Panc1 (cell line): ENCODE results near the gene RABGAP1L. TPM values are rescaled to one million over a fixed set of nuclear protein-coding genes. Genes with fewer than 3 reads are reported as not detected.
"Not testable (repeated sequence)": the region's sequence is repeated elsewhere in the genome, so short reads cannot be mapped to it uniquely, and the experiment has no call there.

Source experiments
- ATAC-seq: fragments of 200-7000 bp; cut with Tn5 transposase; 2 replicates; pipeline ENCODE4 v1.9.1; 2020; ENCODE audit warnings: mild to moderate bottlenecking, moderate library complexity
- BruUV-seq: library from RNA; stranded (reverse); fragments of 400-500 nt; replicated peaks from 2 replicates; lab custom pipeline; 2021; lab: Mats Ljungman, UMichigan
- CTCF ChIA-PET: fragments of 300-600 bp; sonication (Branson Sonifier 250); formaldehyde crosslinking; loops from one replicate; lab custom pipeline; 2022; ENCODE audit warnings: antibody characterized with exemption; lab: Charles Lee
- POLR2A ChIA-PET: fragments of 300-600 bp; sonication (Branson Sonifier 250); formaldehyde crosslinking; loops from one replicate; lab custom pipeline; 2022; ENCODE audit warnings: antibody characterized with exemption; lab: Charles Lee
- DNase-seq: peaks from one replicate; pipeline ENCODE4 v3.0.0-alpha.2; 2010; ENCODE audit warnings: low read depth, low spot score
- H3K27ac ChIP-seq: 2 replicates; pipeline ENCODE4 v1.5.1; 2011; ENCODE audit warnings: mild to moderate bottlenecking, low read length, inconsistent platforms
- H3K27me3 ChIP-seq: fragments of 200-500 bp; sonication (Bioruptor generic); 2 replicates; pipeline ENCODE4 v1.6.0; 2014; ENCODE audit warnings: low read length, inconsistent platforms; ENCODE audit not compliant: control insufficient read depth, insufficient read depth
- H3K36me3 ChIP-seq: fragments of 200-500 bp; sonication (Bioruptor generic); 2 replicates; pipeline ENCODE4 v1.5.1; 2014; ENCODE audit warnings: inconsistent platforms, mild to moderate bottlenecking, low read length, moderate library complexity; ENCODE audit not compliant: control insufficient read depth, insufficient read depth
- H3K4me1 ChIP-seq: 2 replicates; pipeline ENCODE4 v1.5.1; 2011; ENCODE audit warnings: inconsistent platforms, mild to moderate bottlenecking, low read length, moderate library complexity; ENCODE audit not compliant: control insufficient read depth, insufficient read depth
- H3K4me3 ChIP-seq, 2 experiments: 2 replicates each; pipeline ENCODE4 v1.5.1; 2011 to 2012; ENCODE audit warnings: low read depth in 2 of 2, low read length in 2 of 2, mild to moderate bottlenecking in 2 of 2, inconsistent platforms in 1 of 2, moderate library complexity in 1 of 2
- H3K9me3 ChIP-seq: fragments of 200-500 bp; sonication (Bioruptor generic); 2 replicates; pipeline ENCODE4 v1.5.1; 2014; ENCODE audit warnings: low read depth, mild to moderate bottlenecking, inconsistent platforms, low read length, moderate library complexity; ENCODE audit not compliant: control insufficient read depth, insufficient read depth
- CTCF ChIP-seq: fragments of 450-650 bp; IDR thresholded peaks from 2 replicates; pipeline ENCODE4 v1.5.1; 2017; ENCODE audit warnings: mild to moderate bottlenecking
- POLR2AphosphoS5 ChIP-seq: IDR thresholded peaks from 2 replicates; pipeline ENCODE4 v1.6.1; 2012; ENCODE audit warnings: mild to moderate bottlenecking, low read depth, low read length, moderate library complexity
- REST ChIP-seq, 2 experiments: IDR thresholded peaks; 2 replicates each; pipeline ENCODE4 v1.6.1; 2011 to 2012; ENCODE audit warnings: low read depth in 2 of 2, control low read depth in 1 of 2, low read length in 1 of 2, mild to moderate bottlenecking in 1 of 2, moderate library complexity in 1 of 2; ENCODE audit not compliant: insufficient read depth in 1 of 2
- SIN3A ChIP-seq: IDR thresholded peaks from 2 replicates; pipeline ENCODE4 v1.6.1; 2012; ENCODE audit warnings: low read depth, mild to moderate bottlenecking, low read length, moderate library complexity, borderline replicate concordance; ENCODE audit not compliant: insufficient read depth
- TCF7L2 ChIP-seq: IDR thresholded peaks from 2 replicates; pipeline ENCODE4 v1.6.1; 2011; ENCODE audit warnings: mild to moderate bottlenecking, low read depth, low read length, inconsistent platforms
- in situ Hi-C: cut with HindIII; loops from 2 replicates; pipeline ENCODE4 v1.10.0; 2016; ENCODE audit warnings: low sequenced_read_pairs, low pct_unique_long_range_greater_than_20kb
- intact Hi-C: fragments of 100-400 bp; cut with micrococcal nuclease; formaldehyde crosslinking; loops from one replicate; pipeline ENCODE4 v1.10.0; 2022; ENCODE audit not compliant: unreplicated experiment
- total RNA-seq: library from RNA; stranded (reverse); gene quantifications from one replicate; pipeline ENCODE4 v1.2.1, GENCODE V29; 2021; ENCODE audit not compliant: unreplicated experiment

RABGAP1L gene
- total RNA-seq, 1 experiment from 2014 or later = 37.0 TPM

GRCh38 chr1:174569240-174569639 is 409.9 kb downstream of the RABGAP1L start:
- no peaks in the 10 kb centered on the region; the same call in 1 of the 2 replicates for H3K9me3 ChIP-seq
- in situ Hi-C loops (no loop called here), intact Hi-C loops (no loop called here)
- CTCF ChIA-PET = no interaction called here
- no peak overlapping the region for H3K27ac ChIP-seq
- POLR2A ChIA-PET = no interaction called here
- ATAC-seq (no peak), DNase-seq (no peak)
- H3K4me1 ChIP-seq = no peaks in the 10 kb centered on the region
- no peaks in the 10 kb centered on the region for H3K36me3 ChIP-seq
- no peak overlapping the region for H3K4me3 ChIP-seq
- no peaks in the 10 kb centered on the region for H3K27me3 ChIP-seq
- BruUV-seq = no TSS peak
- TF ChIP-seq POLR2AphosphoS5 (no peak), SIN3A (no peak), CTCF (no peak), TCF7L2 (no peak), REST (IDR thresholded peaks at IDR 0.05; ENCODE audit: insufficient read depth in 1 of 2, low read depth in 2 of 2, low read length in 1 of 2) (no peak)

- H3K36me3 ChIP-seq = no peaks in the 10 kb centered on the region
- no peaks in the 10 kb centered on the region for H3K27me3 ChIP-seq
- no peak overlapping the region for H3K4me3 ChIP-seq
- POLR2A ChIA-PET = no interaction called here
- no peak for TF ChIP-seq POLR2AphosphoS5
- TF ChIP-seq CTCF = no peak
- TF ChIP-seq TCF7L2 = no peak
- TF ChIP-seq REST (IDR thresholded peaks at IDR 0.05; ENCODE audit: insufficient read depth in 1 of 2, low read depth in 2 of 2, low read length in 1 of 2) = no peak
- TF ChIP-seq SIN3A = no peak
- intact Hi-C loops = no loop called here
- no TSS peak for BruUV-seq
- in situ Hi-C loops = no loop called here
- no peak for DNase-seq
- H3K27ac ChIP-seq = no peak overlapping the region
- H3K9me3 ChIP-seq = no peaks in the 10 kb centered on the region; the same call in 1 of the 2 replicates
- ATAC-seq = no peak
- CTCF ChIA-PET = no interaction called here
- no peaks in the 10 kb centered on the region for H3K4me1 ChIP-seq
These were observed 413.5 kb downstream of the RABGAP1L start for GRCh38 chr1:174572771-174573170.

- CTCF ChIA-PET, DNase-seq, H3K27ac ChIP-seq, H3K9me3 ChIP-seq, intact Hi-C loops, POLR2A ChIA-PET, H3K4me3 ChIP-seq, H3K4me1 ChIP-seq, in situ Hi-C loops, BruUV-seq, H3K36me3 ChIP-seq, ATAC-seq, H3K27me3 ChIP-seq: not testable (repeated sequence)
These were observed 416.8 kb downstream of the RABGAP1L start for GRCh38 chr1:174576120-174576519.
